CD4-positive, alpha-beta memory T cell (primary cell): ENCODE data around the gene IGIP. TPM values are rescaled to one million over a fixed set of nuclear protein-coding genes. Genes with fewer than 3 reads are reported as not detected.

Experiments
- CTCF ChIA-PET: fragments of 350-600 bp; sonication (Branson Sonifier 250); formaldehyde crosslinking; loops from one replicate; lab custom pipeline; 2021; ENCODE audit warnings: inconsistent platforms; ENCODE audit not compliant: partially characterized antibody; lab: Charles Lee
- POLR2A ChIA-PET: fragments of 350-600 bp; sonication (Branson Sonifier 250); formaldehyde crosslinking; loops from one replicate; lab custom pipeline; 2021; ENCODE audit not compliant: partially characterized antibody; lab: Charles Lee
- DNase-seq, 5 donors: peaks; one replicate each; pipeline versions ENCODE4 v3.0.0 to v3.0.0-alpha.2; 2020 to 2022; ENCODE audit warnings: mixed read lengths in 1 of 5
- H3K27ac ChIP-seq: one replicate; pipeline ENCODE4 v1.7.0; 2013; ENCODE audit warnings: low read depth, low read length
- H3K27me3 ChIP-seq: 2 replicates; pipeline ENCODE4 v1.7.0; 2013; ENCODE audit warnings: mild to moderate bottlenecking, low read length, moderate library complexity; ENCODE audit not compliant: insufficient read depth
- H3K36me3 ChIP-seq: 2 replicates; pipeline ENCODE4 v1.7.0; 2013; ENCODE audit warnings: mild to moderate bottlenecking, low read length, moderate library complexity; ENCODE audit not compliant: insufficient read depth
- H3K4me1 ChIP-seq: 2 replicates; pipeline ENCODE4 v1.7.0; 2013; ENCODE audit warnings: mild to moderate bottlenecking, low read length, moderate library complexity; ENCODE audit not compliant: insufficient read depth
- H3K4me3 ChIP-seq, 2 donors: one replicate each; pipeline ENCODE4 v1.7.0; 2013; ENCODE audit warnings: low read length in 2 of 2, mild to moderate bottlenecking in 1 of 2
- H3K9me3 ChIP-seq, 2 donors: one replicate each; pipeline ENCODE4 v1.7.0; 2013; ENCODE audit warnings: low read length in 2 of 2, control low read depth in 1 of 2; ENCODE audit not compliant: control insufficient read depth in 1 of 2
- H3K27ac Mint-ChIP-seq, 7 donors: one replicate each; pipeline ENCODE4 v1.8.0; 2020 to 2021; ENCODE audit warnings: mixed read lengths in 7 of 7, mild to moderate bottlenecking in 6 of 7, inconsistent platforms in 3 of 7, moderate library complexity in 3 of 7
- H3K27me3 Mint-ChIP-seq, 2 donors: one replicate each; pipeline ENCODE4 v1.8.0; 2020 to 2021; ENCODE audit warnings: mixed read lengths in 2 of 2
- H3K36me3 Mint-ChIP-seq, 2 donors: one replicate each; pipeline ENCODE4 v1.8.0; 2020 to 2021; ENCODE audit warnings: mixed read lengths in 2 of 2, inconsistent platforms in 1 of 2, mild to moderate bottlenecking in 1 of 2
- H3K4me1 Mint-ChIP-seq, 4 donors: one replicate each; pipeline ENCODE4 v1.8.0; 2020 to 2021; ENCODE audit warnings: mixed read lengths in 4 of 4, mild to moderate bottlenecking in 1 of 4
- H3K4me3 Mint-ChIP-seq, 8 donors: one replicate each; pipeline ENCODE4 v1.8.0; 2020 to 2021; ENCODE audit warnings: mixed read lengths in 8 of 8, mild to moderate bottlenecking in 7 of 8, moderate library complexity in 6 of 8, inconsistent platforms in 3 of 8
- H3K9me3 Mint-ChIP-seq, 8 donors: one replicate each; pipeline ENCODE4 v1.8.0; 2020 to 2021; ENCODE audit warnings: mixed read lengths in 8 of 8, mild to moderate bottlenecking in 5 of 8, inconsistent platforms in 3 of 8, moderate library complexity in 1 of 8
- intact Hi-C: fragments of 100-400 bp; cut with micrococcal nuclease; formaldehyde crosslinking; loops from one replicate; pipeline ENCODE4 v1.15.1; 2023
- polyA plus RNA-seq, 2 donors: library from polyadenylated mRNA; unstranded; fragments of 300-500 nt; fragmentation: Illumina TruSeq; gene quantifications; one replicate each; pipeline ENCODE4 v1.2.3, GENCODE V29; 2021
- total RNA-seq, 2 experiments: library from RNA; stranded (reverse); gene quantifications; one replicate each; pipeline ENCODE4 v1.2.3, GENCODE V29; 2021

IGIP gene
- total and polyA plus RNA-seq, 4 experiments from 2014 or later: 0.27 to 14.9 (median 7.2) TPM

GRCh38 chr5:140175367-140176030 is 49.8 kb downstream of the IGIP start:
- POLR2A ChIA-PET: interaction anchor here (0.5 to 2.2 kb wide), 6 partner anchors 57 to 1837 kb away, joined by 3 to 20 read pairs (median 3); partner anchors contain the start of genes FAM53C and PFDN1
- H3K4me3 Mint-ChIP-seq: peak overlapping the region; percentile 91 to 97 (median 93)
- H3K9me3 ChIP-seq: no peaks in the 10 kb centered on the region
- peaks cover 0 to 3% of the 10 kb centered on the region in 2 donors for H3K36me3 Mint-ChIP-seq
- peak overlapping the region; percentile 47 to 77 for H3K4me3 ChIP-seq
- H3K4me1 Mint-ChIP-seq: peaks cover 7 to 23% (median 11%) of the 10 kb centered on the region in 4 donors
- no peaks in the 10 kb centered on the region for H3K9me3 Mint-ChIP-seq
- no peaks in the 10 kb centered on the region for H3K27me3 ChIP-seq
- no peaks in the 10 kb centered on the region for H3K36me3 ChIP-seq
- peak overlapping the region; percentile 89 for H3K27ac ChIP-seq
- CTCF ChIA-PET: interaction anchor here (0.9 to 1.8 kb wide), 3 partner anchors 18 to 69 kb away, joined by 3 to 6 read pairs (median 3); no protein-coding TSS in a partner anchor
- H3K27me3 Mint-ChIP-seq: no peaks in the 10 kb centered on the region
- peak; percentile 63 to 75 (median 67) for DNase-seq
- intact Hi-C loops: loop anchor here (1.0 to 10.0 kb wide), 7 partner anchors 18 to 535 kb away; partner anchors contain the start of genes APBB3, PFDN1, PURA and SLC35A4
- H3K27ac Mint-ChIP-seq: peak overlapping the region; percentile 92 to 99 (median 98)
- H3K4me1 ChIP-seq: peaks cover 12% of the 10 kb centered on the region

- peaks cover 12% of the 10 kb centered on the region for H3K4me1 ChIP-seq
- no peaks in the 10 kb centered on the region for H3K27me3 ChIP-seq
- H3K27ac ChIP-seq: peak overlapping the region; percentile 89
- CTCF ChIA-PET: no interaction called here
- peak overlapping the region; percentile 92 to 99 (median 95) for H3K27ac Mint-ChIP-seq
- no peaks in the 10 kb centered on the region for H3K9me3 ChIP-seq
- intact Hi-C loops: loop anchor here (10.0 kb wide), 1 partner anchor 179 kb away; no protein-coding TSS in a partner anchor
- H3K36me3 ChIP-seq: no peaks in the 10 kb centered on the region
- DNase-seq: no peak
- H3K36me3 Mint-ChIP-seq: peaks cover 0 to 3% of the 10 kb centered on the region in 2 donors
- POLR2A ChIA-PET: interaction anchor here (1.0 to 2.2 kb wide), 2 partner anchors 60 to 69 kb away, joined by 3 to 20 read pairs; no protein-coding TSS in a partner anchor
- H3K9me3 Mint-ChIP-seq: no peaks in the 10 kb centered on the region
- peaks cover 7 to 23% (median 12%) of the 10 kb centered on the region in 4 donors for H3K4me1 Mint-ChIP-seq
- H3K27me3 Mint-ChIP-seq: no peaks in the 10 kb centered on the region
- H3K4me3 ChIP-seq: peak overlapping the region; percentile 47 to 77
- H3K4me3 Mint-ChIP-seq: peak overlapping the region; percentile 84 to 94 (median 90)
Observed at GRCh38 chr5:140176031-140176387, 50.3 kb downstream of the IGIP start.

- H3K27me3 ChIP-seq: no peaks in the 10 kb centered on the region
- H3K36me3 ChIP-seq: no peaks in the 10 kb centered on the region
- H3K4me1 ChIP-seq: peaks cover 15% of the 10 kb centered on the region
- H3K27ac Mint-ChIP-seq: peak overlapping the region in 6 of 7 donors; percentile 24 to 50 (median 36)
- peaks cover 8 to 23% (median 12%) of the 10 kb centered on the region in 4 donors for H3K4me1 Mint-ChIP-seq
- H3K27me3 Mint-ChIP-seq: no peaks in the 10 kb centered on the region
- H3K36me3 Mint-ChIP-seq: peaks cover 0 to 3% of the 10 kb centered on the region in 2 donors
- ChIA-PET CTCF (interaction anchor here (1.2 kb wide), 1 partner anchor 19 kb away, joined by 3 read pairs; no protein-coding TSS in a partner anchor), POLR2A (no interaction called here)
- no peaks in the 10 kb centered on the region for H3K9me3 ChIP-seq
- no peak for DNase-seq
- no peak overlapping the region for H3K27ac ChIP-seq
- H3K4me3 Mint-ChIP-seq: peak overlapping the region in 1 of 8 donors; percentile 13
- H3K4me3 ChIP-seq: no peak overlapping the region
- H3K9me3 Mint-ChIP-seq: no peaks in the 10 kb centered on the region
- intact Hi-C loops: loop anchor here (10.0 kb wide), 1 partner anchor 177 kb away; no protein-coding TSS in a partner anchor
Observed at GRCh38 chr5:140178086-140178410, 52.3 kb downstream of the IGIP start.

GRCh38 chr5:140178482-140179116 is 52.9 kb downstream of the IGIP start:
- POLR2A ChIA-PET: no interaction called here
- Mint-ChIP-seq H3K27ac (peak overlapping the region in 1 of 7 donors; percentile 22), H3K4me1 (peaks cover 8 to 23% (median 13%) of the 10 kb centered on the region in 4 donors), H3K4me3 (no peak overlapping the region), H3K9me3 (no peaks in the 10 kb centered on the region), H3K27me3 (no peaks in the 10 kb centered on the region), H3K36me3 (peaks cover 0 to 3% of the 10 kb centered on the region in 2 donors)
- no peak for DNase-seq
- no peaks in the 10 kb centered on the region for H3K36me3 ChIP-seq
- H3K27ac ChIP-seq: no peak overlapping the region
- peaks cover 15% of the 10 kb centered on the region for H3K4me1 ChIP-seq
- H3K4me3 ChIP-seq: no peak overlapping the region
- intact Hi-C loops: loop anchor here (10.0 kb wide), 1 partner anchor 176 kb away; no protein-coding TSS in a partner anchor
- CTCF ChIA-PET: interaction anchor here (0.8 to 1.2 kb wide), 2 partner anchors 19 to 21 kb away, joined by 3 read pairs; no protein-coding TSS in a partner anchor
- H3K27me3 ChIP-seq: no peaks in the 10 kb centered on the region
- no peaks in the 10 kb centered on the region for H3K9me3 ChIP-seq

Other genes with a start within 250 kb of the IGIP start
- under 1 TPM; 0.11 to 0.17 TPM for gene NRG2, start 82.6 kb upstream of the IGIP start, total RNA-seq
- under 1 TPM in 1 of 2 donors, not detected in 1; 0.15 TPM for gene NRG2, start 82.6 kb upstream of the IGIP start, polyA plus RNA-seq
- 10 to 100 TPM; 31.2 to 36.2 TPM for gene PURA, start 11.8 kb upstream of the IGIP start, total RNA-seq
- gene PURA, start 11.8 kb upstream of the IGIP start, polyA plus RNA-seq: 1 to 10 TPM; 2.5 to 4.7 TPM
- 1 to 10 TPM; 5.0 to 6.3 TPM for gene CYSTM1, start 49.3 kb downstream of the IGIP start, total RNA-seq
- gene CYSTM1, start 49.3 kb downstream of the IGIP start, polyA plus RNA-seq: 10 to 100 TPM; 12.8 to 21.1 TPM
- gene PFDN1, start 177.2 kb downstream of the IGIP start, total RNA-seq: 10 to 100 TPM; 24.8 to 26.2 TPM
- 100 to 1,000 TPM; 116 to 223 TPM for gene PFDN1, start 177.2 kb downstream of the IGIP start, polyA plus RNA-seq
- under 1 TPM; 0.52 to 0.86 TPM for gene HBEGF, start 220.7 kb downstream of the IGIP start, total RNA-seq
- gene HBEGF, start 220.7 kb downstream of the IGIP start, polyA plus RNA-seq: 1 to 10 TPM; 1.2 to 2.4 TPM
- gene SLC4A9, start 234.3 kb downstream of the IGIP start, total RNA-seq: not detected
- gene SLC4A9, start 234.3 kb downstream of the IGIP start, polyA plus RNA-seq: not detected